Measurements from ENCODE around the gene AK8.

DNA sequence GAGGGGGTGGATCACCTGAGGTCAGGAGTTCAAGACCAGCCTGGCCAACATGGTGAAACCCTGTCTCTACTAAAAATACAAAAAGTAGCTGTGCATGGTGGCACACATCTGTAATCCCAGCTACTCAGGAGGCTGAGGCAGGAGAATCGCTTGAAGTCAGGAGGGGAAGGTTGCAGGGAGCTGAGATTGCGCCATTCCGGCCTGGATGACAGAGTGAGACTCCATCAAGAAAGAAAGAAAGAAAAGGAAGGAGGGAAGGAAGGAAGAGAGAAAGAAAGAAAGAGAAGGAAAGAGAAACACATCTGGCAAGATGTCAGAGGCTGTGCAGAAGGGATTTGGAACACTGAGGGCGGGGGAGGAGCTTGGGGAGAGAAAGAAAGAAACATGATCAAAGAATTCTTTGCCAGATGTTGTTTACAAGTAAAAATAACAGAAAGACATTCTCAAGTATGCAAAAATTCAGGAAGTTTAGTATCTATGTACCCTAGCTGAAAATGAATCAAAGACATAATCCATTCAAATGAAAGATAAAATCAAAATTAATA, 93.7 kb downstream of the AK8 start:
- TF ChIP-seq, protein P1, sequence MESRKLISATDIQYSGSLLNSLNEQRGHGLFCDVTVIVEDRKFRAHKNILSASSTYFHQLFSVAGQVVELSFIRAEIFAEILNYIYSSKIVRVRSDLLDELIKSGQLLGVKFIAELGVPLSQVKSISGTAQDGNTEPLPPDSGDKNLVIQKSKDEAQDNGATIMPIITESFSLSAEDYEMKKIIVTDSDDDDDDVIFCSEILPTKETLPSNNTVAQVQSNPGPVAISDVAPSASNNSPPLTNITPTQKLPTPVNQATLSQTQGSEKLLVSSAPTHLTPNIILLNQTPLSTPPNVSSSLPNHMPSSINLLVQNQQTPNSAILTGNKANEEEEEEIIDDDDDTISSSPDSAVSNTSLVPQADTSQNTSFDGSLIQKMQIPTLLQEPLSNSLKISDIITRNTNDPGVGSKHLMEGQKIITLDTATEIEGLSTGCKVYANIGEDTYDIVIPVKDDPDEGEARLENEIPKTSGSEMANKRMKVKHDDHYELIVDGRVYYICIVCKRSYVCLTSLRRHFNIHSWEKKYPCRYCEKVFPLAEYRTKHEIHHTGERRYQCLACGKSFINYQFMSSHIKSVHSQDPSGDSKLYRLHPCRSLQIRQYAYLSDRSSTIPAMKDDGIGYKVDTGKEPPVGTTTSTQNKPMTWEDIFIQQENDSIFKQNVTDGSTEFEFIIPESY (IDR thresholded peaks at IDR 0.05; ENCODE audit: extremely low read depth, insufficient replicate concordance, low read length), result no peak
- TF ChIP-seq CTCF (IDR thresholded peaks at IDR 0.05 in 2 of 3, conservative IDR thresholded peaks at IDR 0.05 in 1 of 3; ENCODE audit: borderline replicate concordance in 1 of 3, insufficient read depth in 1 of 3, low read depth in 2 of 3, low read length in 2 of 3) (no peak), POLR2A (IDR thresholded peaks at IDR 0.05; ENCODE audit: borderline replicate concordance, extremely low read depth, insufficient read depth, insufficient read length) (no peak), REST (IDR thresholded peaks at IDR 0.05; ENCODE audit: low read depth) (no peak), EZH2 (IDR thresholded peaks at IDR 0.05) (no peak)
